Fibroblast of lung (primary cell): Measurements from ENCODE around the gene PODN. TPM values are rescaled to one million over a fixed set of nuclear protein-coding genes. Genes with fewer than 3 reads are reported as not detected.
A peak's percentile ranks its signal among the peaks of the same experiment; 100 is the strongest.

Source experiments
- DNase-seq, 2 donors: peaks; one replicate each; pipeline versions ENCODE4 v3.0.0 to v3.0.0-alpha.2; 2010; ENCODE audit warnings: low read depth in 2 of 2
- H2AFZ ChIP-seq: 2 replicates; pipeline ENCODE4 v1.5.1; 2012; ENCODE audit warnings: low read length, control low read depth, inconsistent platforms
- H3K27ac ChIP-seq: 2 replicates; pipeline ENCODE4 v1.5.1; 2011; ENCODE audit warnings: low read length, control low read depth; ENCODE audit not compliant: insufficient read depth
- H3K27me3 ChIP-seq: 2 replicates; pipeline ENCODE4 v1.5.1; 2011; ENCODE audit warnings: mild to moderate bottlenecking, low read length; ENCODE audit not compliant: control insufficient read depth, insufficient read depth
- H3K36me3 ChIP-seq: 2 replicates; pipeline ENCODE4 v1.5.1; 2011; ENCODE audit warnings: low read length; ENCODE audit not compliant: control insufficient read depth, insufficient read depth
- H3K4me1 ChIP-seq: 2 replicates; pipeline ENCODE4 v1.5.1; 2011; ENCODE audit warnings: low read length; ENCODE audit not compliant: control insufficient read depth, insufficient read depth; ENCODE audit errors: extremely low read depth
- H3K4me2 ChIP-seq: 2 replicates; pipeline ENCODE4 v1.5.1; 2011; ENCODE audit warnings: low read length, control low read depth; ENCODE audit not compliant: insufficient read depth; ENCODE audit errors: extremely low read depth
- H3K4me3 ChIP-seq, 4 experiments: fragments of 200-600 bp in 1 of 4; sonication (generic) in 1 of 4; replicated peaks in 1 of 4; 2 replicates each; pipeline ENCODE4 v1.5.1; 2011 to 2016; ENCODE audit warnings: low read length in 4 of 4, low read depth in 3 of 4, mild to moderate bottlenecking in 3 of 4, control low read depth in 2 of 4, inconsistent platforms in 1 of 4, mixed read lengths in 1 of 4; ENCODE audit not compliant: insufficient read depth in 1 of 4; ENCODE audit errors: control extremely low read depth in 1 of 4
- H3K79me2 ChIP-seq: 2 replicates; pipeline ENCODE4 v1.5.1; 2012; ENCODE audit warnings: mild to moderate bottlenecking, low read length, inconsistent platforms; ENCODE audit not compliant: control insufficient read depth, insufficient read depth
- H3K9ac ChIP-seq: 2 replicates; pipeline ENCODE4 v1.5.1; 2011; ENCODE audit warnings: mild to moderate bottlenecking, low read length, control low read depth; ENCODE audit not compliant: insufficient read depth
- H3K9me3 ChIP-seq: 2 replicates; pipeline ENCODE4 v1.5.1; 2012; ENCODE audit warnings: low read depth, low read length; ENCODE audit not compliant: control insufficient read depth, insufficient read depth
- H4K20me1 ChIP-seq: 2 replicates; pipeline ENCODE4 v1.5.1; 2011; ENCODE audit warnings: low read length; ENCODE audit not compliant: control insufficient read depth, insufficient read depth; ENCODE audit errors: extremely low read depth
- CTCF ChIP-seq, 2 donors: IDR thresholded peaks in 1 of 2; conservative IDR thresholded peaks in 1 of 2; 1 replicate in 1 of 2; 2 replicates in 1 of 2; pipeline ENCODE4 v1.5.1; 2011 to 2012; ENCODE audit warnings: low read length in 2 of 2, control low read depth in 1 of 2, inconsistent platforms in 1 of 2, low read depth in 1 of 2, mild to moderate bottlenecking in 1 of 2
- EZH2 ChIP-seq: IDR thresholded peaks from 2 replicates; pipeline ENCODE4 v1.5.1; 2012; ENCODE audit warnings: low read length, control low read depth, mild to moderate bottlenecking; ENCODE audit errors: missing control alignments
- polyA plus RNA-seq, 2 donors: library from polyadenylated mRNA; depleted of rRNA in 1 of 2; stranded (reverse) in 1 of 2; unstranded in 1 of 2; fragments of >200 nt; gene quantifications; 2 replicates each; pipeline ENCODE4 v1.2.1, GENCODE V29; 2011 to 2012; ENCODE audit warnings: missing spikeins in 1 of 2
- total RNA-seq: library from RNA; depleted of rRNA; stranded (reverse); fragments of >200 nt; gene quantifications from 2 replicates; pipeline ENCODE4 v1.2.1, GENCODE V29; 2014

Gene PODN
- total and polyA plus RNA-seq, 2 donors (not counting 1 experiment from before 2014, with no cell fraction given), result 31.6 to 49.7 TPM

GRCh38 chr1:53094533-53094919, 32.5 kb downstream of the PODN start:
- DNase-seq, result no peak
- Histone ChIP-seq H3K27me3 (no peaks in the 10 kb centered on the region), H3K4me1 (peaks cover 3% of the 10 kb centered on the region), H3K9me3 (peaks cover 17% of the 10 kb centered on the region), H3K4me2 (no peak overlapping the region), H4K20me1 (no peaks in the 10 kb centered on the region), H3K4me3 (no peak overlapping the region), H3K79me2 (no peaks in the 10 kb centered on the region), H2AFZ (no peak overlapping the region), H3K9ac (no peak overlapping the region), H3K27ac (no peak overlapping the region), H3K36me3 (no peaks in the 10 kb centered on the region)
- TF ChIP-seq CTCF (conservative IDR thresholded peaks at IDR 0.05 in 1 of 2, IDR thresholded peaks at IDR 0.05 in 1 of 2; ENCODE audit: low read depth in 1 of 2, low read length in 2 of 2) (no peak), EZH2 (no peak)

GRCh38 chr1:53104289-53104913, 42.4 kb downstream of the PODN start:
- Histone ChIP-seq H3K36me3 (no peaks in the 10 kb centered on the region), H3K9ac (no peak overlapping the region), H4K20me1 (no peaks in the 10 kb centered on the region), H3K4me1 (peaks cover 13% of the 10 kb centered on the region), H3K9me3 (peaks cover 5% of the 10 kb centered on the region), H2AFZ (no peak overlapping the region), H3K4me2 (no peak overlapping the region), H3K27me3 (no peaks in the 10 kb centered on the region), H3K4me3 (no peak overlapping the region), H3K79me2 (no peaks in the 10 kb centered on the region), H3K27ac (no peak overlapping the region)
- TF ChIP-seq CTCF (conservative IDR thresholded peaks at IDR 0.05 in 1 of 2, IDR thresholded peaks at IDR 0.05 in 1 of 2; ENCODE audit: low read depth in 1 of 2, low read length in 2 of 2) (no peak), EZH2 (no peak)
- no peak for DNase-seq

GRCh38 chr1:53107090-53107489, 45.1 kb downstream of the PODN start:
- Histone ChIP-seq H3K79me2 (no peaks in the 10 kb centered on the region), H3K4me2 (no peak overlapping the region), H4K20me1 (no peaks in the 10 kb centered on the region), H2AFZ (no peak overlapping the region), H3K27me3 (no peaks in the 10 kb centered on the region), H3K9me3 (no peaks in the 10 kb centered on the region), H3K4me1 (peaks cover 22% of the 10 kb centered on the region), H3K27ac (peak overlapping the region; percentile 50), H3K4me3 (no peak overlapping the region), H3K36me3 (no peaks in the 10 kb centered on the region), H3K9ac (no peak overlapping the region)
- DNase-seq, result no peak
- TF ChIP-seq CTCF (conservative IDR thresholded peaks at IDR 0.05 in 1 of 2, IDR thresholded peaks at IDR 0.05 in 1 of 2; ENCODE audit: low read depth in 1 of 2, low read length in 2 of 2) (no peak), EZH2 (no peak)
